Measurements from ENCODE around the gene MATCAP1. TPM values are rescaled to one million over a fixed set of nuclear protein-coding genes. Genes with fewer than 3 reads are reported as not detected.
A peak's percentile ranks its signal among the peaks of the same experiment; 100 is the strongest.

MATCAP1 gene
- total and polyA plus RNA-seq, 2 donors (not counting 1 experiment from before 2014, with no cell fraction given): 6.2 to 8.9 TPM

- intact Hi-C loops (cut with micrococcal nuclease): loop anchor here (1.0 to 2.0 kb wide), 3 partner anchors 61 to 231 kb away; partner anchors contain the start of genes FHOD1 and PHAF1
- peaks cover 11% of the 10 kb centered on the region for H3K27me3 Mint-ChIP-seq
- no peaks in the 10 kb centered on the region for H4K20me1 ChIP-seq (ENCODE audit: control insufficient read depth, insufficient read depth, low read length, poor library complexity, severe bottlenecking)
- peak overlapping the region; percentile 93 for H3K4me3 Mint-ChIP-seq
- ChIA-PET CTCF (interaction anchor here (0.9 to 2.5 kb wide), 25 partner anchors 9 to 295 kb away, joined by 3 to 27 read pairs (median 5); partner anchors contain the start of genes ATP6V0D1, FBXL8, FHOD1 and NOL3), POLR2A (no interaction called here)
- H3K27ac Mint-ChIP-seq: peak overlapping the region; percentile 82
- H2AFZ ChIP-seq (ENCODE audit: insufficient read depth, low read depth, low read length, poor library complexity, severe bottlenecking): peak overlapping the region; percentile 16
- peak overlapping the region; percentile 99 for H3K4me2 ChIP-seq (replicated peaks; ENCODE audit: low read depth, low read length, poor library complexity, severe bottlenecking)
- peak; percentile 46 for TF ChIP-seq CTCF (IDR thresholded peaks at IDR 0.05)
- TF ChIP-seq EZH2 (IDR thresholded peaks at IDR 0.05; ENCODE audit: borderline replicate concordance, insufficient read depth, low read depth, low read length, poor library complexity, severe bottlenecking): no peak
- peaks cover 0 to 31% (median 6%) of the 10 kb centered on the region in 4 experiments for H3K27me3 ChIP-seq (replicated peaks in 1 of 4; ENCODE audit: control extremely low read depth in 1 of 4, control insufficient read depth in 3 of 4, insufficient read depth in 4 of 4, low read length in 3 of 4)
- H3K9me3 Mint-ChIP-seq (ENCODE audit: insufficient read depth): no peaks in the 10 kb centered on the region
- WGBS (ENCODE audit: insufficient coverage): 24% methylated on average over 4 of the region's 12 CpGs
- peaks cover 20 to 22% of the 10 kb centered on the region in 2 donors for H3K4me1 ChIP-seq (ENCODE audit: control insufficient read depth in 2 of 2, insufficient read depth in 2 of 2, low read length in 2 of 2)
- no peaks in the 10 kb centered on the region for H3K36me3 ChIP-seq (replicated peaks in 1 of 2; ENCODE audit: control extremely low read depth in 1 of 2, control insufficient read depth in 1 of 2, extremely low read depth in 1 of 2, insufficient read depth in 2 of 2, low read length in 1 of 2)
- H3K4me3 ChIP-seq (ENCODE audit: control extremely low read depth in 1 of 5, extremely low read depth in 1 of 5, insufficient read depth in 1 of 5, low read depth in 2 of 5, low read length in 4 of 5): no peak overlapping the region
- no peak overlapping the region for H3K9ac ChIP-seq (ENCODE audit: low read length)
- DNase-seq (no peak), ATAC-seq (ENCODE audit: low read depth) (no peak)
- peaks cover 13% of the 10 kb centered on the region for H3K4me1 Mint-ChIP-seq
- peaks cover 0 to 3% (median 0%) of the 10 kb centered on the region in 3 donors for H3K9me3 ChIP-seq (ENCODE audit: control extremely low read depth in 1 of 3, control insufficient read depth in 2 of 3, insufficient read depth in 1 of 3, low read length in 2 of 3)
- H3K27ac ChIP-seq (ENCODE audit: low read length in 2 of 2): no peak overlapping the region
- H3K79me2 ChIP-seq (ENCODE audit: control insufficient read depth, insufficient read depth, low read length): no peaks in the 10 kb centered on the region
These were observed 1.9 kb upstream of the MATCAP1 start for GRCh38 chr16:67185651-67186134.

All from B cell (primary cell).